AG09319 (cell line): ENCODE measurements around the gene UBXN6.
A peak's percentile ranks its signal among the peaks of the same experiment; 100 is the strongest.

Experiments used
- DNase-seq: peaks from one replicate; pipeline ENCODE4 v3.0.0-alpha.2; 2010; ENCODE audit warnings: low read depth; ENCODE audit errors: extremely low read depth
- TF ChIP-seq, protein P1 (sequence below): IDR thresholded peaks from 2 replicates; pipeline ENCODE4 v1.5.1; 2011; ENCODE audit warnings: low read depth, mild to moderate bottlenecking, inconsistent platforms, low read length, moderate library complexity

Gene UBXN6

DNA sequence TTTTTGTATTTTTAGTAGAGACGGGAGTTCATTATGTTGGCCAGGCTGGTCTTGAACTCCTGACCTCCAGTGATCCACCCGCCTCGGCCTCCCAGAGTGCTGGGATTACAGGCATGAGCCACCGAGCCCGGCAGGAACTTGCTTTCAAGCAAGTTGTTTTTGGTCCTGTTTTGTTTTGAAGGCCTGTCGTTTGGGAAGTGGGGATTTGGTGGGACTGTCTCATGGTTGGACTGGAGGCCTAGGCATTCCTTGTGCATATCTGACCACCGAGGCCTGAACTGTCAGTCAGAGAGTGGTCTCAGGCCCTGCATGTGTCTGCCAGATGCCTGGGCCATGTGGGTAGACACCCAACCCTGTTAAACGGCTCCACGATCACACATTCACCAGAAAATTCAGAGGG is 26.3 kb downstream of the UBXN6 start:
- no peak for DNase-seq
- TF ChIP-seq, protein P1, sequence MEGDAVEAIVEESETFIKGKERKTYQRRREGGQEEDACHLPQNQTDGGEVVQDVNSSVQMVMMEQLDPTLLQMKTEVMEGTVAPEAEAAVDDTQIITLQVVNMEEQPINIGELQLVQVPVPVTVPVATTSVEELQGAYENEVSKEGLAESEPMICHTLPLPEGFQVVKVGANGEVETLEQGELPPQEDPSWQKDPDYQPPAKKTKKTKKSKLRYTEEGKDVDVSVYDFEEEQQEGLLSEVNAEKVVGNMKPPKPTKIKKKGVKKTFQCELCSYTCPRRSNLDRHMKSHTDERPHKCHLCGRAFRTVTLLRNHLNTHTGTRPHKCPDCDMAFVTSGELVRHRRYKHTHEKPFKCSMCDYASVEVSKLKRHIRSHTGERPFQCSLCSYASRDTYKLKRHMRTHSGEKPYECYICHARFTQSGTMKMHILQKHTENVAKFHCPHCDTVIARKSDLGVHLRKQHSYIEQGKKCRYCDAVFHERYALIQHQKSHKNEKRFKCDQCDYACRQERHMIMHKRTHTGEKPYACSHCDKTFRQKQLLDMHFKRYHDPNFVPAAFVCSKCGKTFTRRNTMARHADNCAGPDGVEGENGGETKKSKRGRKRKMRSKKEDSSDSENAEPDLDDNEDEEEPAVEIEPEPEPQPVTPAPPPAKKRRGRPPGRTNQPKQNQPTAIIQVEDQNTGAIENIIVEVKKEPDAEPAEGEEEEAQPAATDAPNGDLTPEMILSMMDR = no peak

DNA sequence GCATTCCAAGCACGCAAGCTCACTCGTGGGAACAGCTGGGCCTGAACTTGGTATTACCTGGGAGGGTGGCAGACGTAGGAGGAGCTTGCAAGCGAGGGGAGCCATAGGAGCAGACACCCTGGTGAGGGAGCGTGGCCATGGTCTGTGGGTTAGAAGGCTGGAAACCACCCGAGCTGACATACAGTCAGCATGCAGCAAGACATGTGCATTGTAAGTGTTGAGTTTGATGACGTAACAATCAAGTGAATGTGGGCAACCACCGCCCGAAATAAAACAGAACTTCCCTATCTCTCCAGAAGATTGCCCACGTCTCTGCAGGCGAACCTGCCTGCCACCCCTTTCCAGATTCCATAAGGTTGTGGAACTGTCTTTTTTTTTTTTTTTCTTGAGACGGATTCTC is 26.8 kb downstream of the UBXN6 start:
- TF ChIP-seq, protein P1 = no peak
- DNase-seq = no peak

DNA sequence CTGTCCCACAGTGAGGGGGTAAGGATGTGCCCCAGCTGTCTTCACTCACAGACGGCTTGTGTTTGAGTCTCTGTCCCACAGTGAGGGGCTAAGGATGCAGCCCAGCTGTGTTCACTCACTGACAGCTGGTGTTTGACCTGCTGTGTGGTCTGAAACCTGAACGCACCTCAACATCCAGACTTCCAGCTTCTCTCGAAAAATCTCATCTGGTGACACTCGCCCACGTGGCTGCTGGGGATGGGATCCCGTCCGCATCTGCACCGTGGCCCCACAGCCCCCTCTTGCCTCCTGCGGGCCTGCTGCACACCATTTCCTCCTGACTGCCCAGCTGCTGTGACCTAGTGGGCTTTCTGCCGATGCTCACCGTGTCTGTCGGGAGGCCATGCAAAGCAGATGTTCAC is 27.8 kb downstream of the UBXN6 start:
- no peak for DNase-seq
- TF ChIP-seq, protein P1 = no peak

DNA sequence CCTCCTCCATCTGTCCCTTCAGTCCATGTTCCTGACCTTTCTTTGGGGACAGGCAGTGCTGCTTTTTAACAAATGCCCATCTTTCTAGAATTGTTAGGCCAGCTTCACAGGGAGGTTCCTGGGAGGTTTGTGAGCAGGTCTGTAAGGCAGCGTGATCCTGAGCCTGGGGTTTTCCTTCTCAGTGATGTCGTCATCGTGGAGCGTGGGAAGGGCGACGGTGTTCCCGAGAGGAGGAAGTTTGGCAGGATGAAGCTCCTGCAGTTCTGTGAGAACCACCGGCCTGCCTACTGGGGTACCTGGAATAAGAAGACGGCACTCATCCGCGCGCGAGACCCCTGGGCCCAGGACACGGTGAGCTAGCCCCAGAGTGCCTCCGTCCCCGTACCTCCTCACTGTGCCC is 28.3 kb downstream of the UBXN6 start:
- no peak for DNase-seq

DNA sequence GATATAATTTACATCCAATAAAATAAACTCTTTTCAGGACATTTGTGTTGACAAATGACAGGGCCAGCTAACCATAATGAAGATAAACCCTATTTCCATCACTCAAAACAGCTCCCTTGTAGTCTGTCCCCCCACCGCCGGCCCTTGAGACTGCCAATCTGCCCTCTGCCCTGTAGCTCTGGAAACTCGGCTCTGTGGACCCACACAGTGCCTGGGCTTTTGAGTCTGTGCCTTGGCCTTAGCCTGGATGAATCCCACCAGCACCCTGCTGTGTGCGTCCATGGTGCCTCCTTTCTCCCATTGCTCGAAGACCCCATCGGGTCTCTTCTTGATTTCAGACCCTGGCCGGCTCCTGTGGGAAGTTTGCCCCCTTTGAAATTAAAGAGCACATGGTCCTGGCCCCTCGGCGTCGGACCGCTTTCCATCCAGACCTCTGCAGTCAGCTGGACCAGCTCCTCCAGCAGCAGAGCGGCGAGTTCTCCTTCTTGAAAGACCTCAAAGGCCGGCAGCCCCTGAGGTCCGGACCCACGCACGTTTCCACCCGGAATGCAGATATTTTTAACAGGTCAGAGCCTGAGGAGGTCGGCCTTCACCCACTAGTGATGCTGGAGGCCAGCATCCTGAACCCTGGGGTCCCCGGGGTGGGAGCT is 29.1 kb downstream of the UBXN6 start:
- no peak for DNase-seq
- TF ChIP-seq, protein P1 = no peak

More for the DNA sequence above, 28.3 kb downstream of the UBXN6 start:
- TF ChIP-seq, protein P1 = no peak

DNA sequence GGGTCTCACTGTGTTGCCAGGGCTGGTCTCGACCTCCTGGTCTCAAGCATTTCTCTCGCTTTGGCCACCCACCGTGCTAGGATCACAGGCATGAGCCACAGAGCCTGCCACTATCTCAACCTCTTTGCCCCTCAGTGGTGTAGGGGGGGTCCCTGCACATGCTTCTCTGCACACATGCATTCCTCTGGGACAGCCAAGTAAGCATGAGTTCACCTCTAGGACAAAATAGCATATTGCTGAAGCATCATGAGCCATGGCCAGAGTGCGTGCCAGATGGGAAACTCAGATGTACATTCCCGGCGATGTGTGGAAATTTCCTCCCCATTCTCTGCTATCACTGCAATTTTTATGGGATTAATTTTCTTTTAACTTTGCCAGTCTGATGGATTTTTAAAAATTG is 32.1 kb downstream of the UBXN6 start:
- TF ChIP-seq, protein P1 = no peak
- peak; percentile 34 for DNase-seq

DNA sequence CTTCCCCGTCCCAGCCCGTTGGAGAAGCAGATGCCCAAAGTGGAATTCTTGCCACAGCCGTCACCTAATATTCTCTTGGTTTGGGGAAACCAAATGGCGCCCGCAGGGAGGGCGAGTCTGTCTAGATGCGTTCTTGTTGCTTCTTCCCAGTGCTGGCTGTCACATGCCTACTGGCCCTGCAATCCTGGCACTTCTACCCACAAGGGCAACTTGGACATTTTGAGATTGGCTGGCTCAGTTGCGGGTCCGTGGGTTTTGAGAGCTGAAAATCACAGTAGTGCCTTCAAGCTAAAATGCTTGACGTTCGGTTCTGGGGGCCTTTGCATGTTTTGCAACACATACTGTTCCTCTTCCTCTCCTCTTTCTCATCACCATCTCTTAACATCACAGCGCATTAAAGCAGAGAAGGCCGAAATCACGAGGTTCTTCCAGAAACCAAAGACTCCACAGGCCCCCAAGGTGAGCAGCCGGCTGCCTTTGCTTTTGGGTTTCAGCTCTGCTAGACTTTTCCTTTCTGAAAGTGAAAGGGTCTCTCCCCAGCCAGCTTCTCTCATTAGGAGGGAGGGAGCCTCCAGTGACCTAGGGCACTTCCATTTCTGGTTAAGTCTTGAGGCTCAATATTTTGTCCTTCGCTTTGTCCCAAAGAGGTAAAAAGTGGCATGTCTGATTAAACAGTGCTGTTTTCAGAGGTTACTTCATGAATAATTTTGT is 34.0 kb downstream of the UBXN6 start:
- no peak for DNase-seq
- TF ChIP-seq, protein P1 = no peak
